RWPE2 (cell line): ENCODE data around the gene TMEM131.
A peak's percentile ranks its signal among the peaks of the same experiment; 100 is the strongest.

Source experiments
- ATAC-seq: fragments of 200-7000 bp; cut with Tn5 transposase; 3 replicates; pipeline ENCODE4 v1.9.1; 2021; ENCODE audit warnings: low read depth
- DNase-seq: peaks from one replicate; pipeline ENCODE4 v3.0.0-alpha.2; 2020; ENCODE audit warnings: low spot score
- H3K27ac ChIP-seq: fragments of 450-650 bp; 2 replicates; pipeline ENCODE4 v1.5.1; 2017; ENCODE audit warnings: mild to moderate bottlenecking; ENCODE audit not compliant: poor library complexity, severe bottlenecking
- H3K27me3 ChIP-seq: fragments of 250-450 bp; sonication (Bioruptor Pico); 2 replicates; pipeline ENCODE4 v1.5.1; 2021; ENCODE audit warnings: mild to moderate bottlenecking, moderate library complexity; ENCODE audit not compliant: insufficient read depth, poor library complexity, severe bottlenecking
- H3K36me3 ChIP-seq: fragments of 250-450 bp; sonication (Bioruptor Pico); 2 replicates; pipeline ENCODE4 v1.5.1; 2020; ENCODE audit warnings: low read depth, mild to moderate bottlenecking, moderate library complexity
- H3K4me1 ChIP-seq: fragments of 250-450 bp; sonication (Bioruptor Pico); 2 replicates; pipeline ENCODE4 v1.5.1; 2021; ENCODE audit warnings: mild to moderate bottlenecking, moderate library complexity; ENCODE audit not compliant: insufficient read depth, poor library complexity, severe bottlenecking
- H3K4me3 ChIP-seq: fragments of 250-450 bp; sonication (Bioruptor Pico); 2 replicates; pipeline ENCODE4 v1.5.1; 2021; ENCODE audit warnings: mild to moderate bottlenecking, moderate library complexity; ENCODE audit not compliant: severe bottlenecking
- H3K9me3 ChIP-seq: fragments of 250-450 bp; sonication (Bioruptor Pico); 2 replicates; pipeline ENCODE4 v1.5.1; 2021; ENCODE audit warnings: mild to moderate bottlenecking, moderate library complexity; ENCODE audit not compliant: severe bottlenecking
- CTCF ChIP-seq: fragments of 450-650 bp; IDR thresholded peaks from one replicate; pipeline ENCODE4 v1.5.1; 2017; ENCODE audit warnings: mild to moderate bottlenecking, moderate library complexity; ENCODE audit not compliant: poor library complexity, severe bottlenecking

Gene TMEM131

GRCh38 chr2:97770445-97770844 lies 225.3 kb downstream of the TMEM131 start:
- peaks cover 38% of the 10 kb centered on the region for H3K36me3 ChIP-seq
- H3K27ac ChIP-seq, result no peak overlapping the region
- ATAC-seq (no peak), DNase-seq (no peak)
- H3K4me1 ChIP-seq, result no peaks in the 10 kb centered on the region
- no peaks in the 10 kb centered on the region for H3K9me3 ChIP-seq
- no peak overlapping the region for H3K4me3 ChIP-seq
- TF ChIP-seq CTCF, result no peak
- H3K27me3 ChIP-seq, result no peaks in the 10 kb centered on the region

GRCh38 chr2:97769711-97770110 lies 226.0 kb downstream of the TMEM131 start:
- no peaks in the 10 kb centered on the region for H3K27me3 ChIP-seq
- H3K4me3 ChIP-seq, result no peak overlapping the region
- no peak for TF ChIP-seq CTCF
- H3K36me3 ChIP-seq, result peaks cover 40% of the 10 kb centered on the region
- DNase-seq (no peak), ATAC-seq (no peak)
- no peaks in the 10 kb centered on the region for H3K9me3 ChIP-seq
- no peaks in the 10 kb centered on the region for H3K4me1 ChIP-seq
- no peak overlapping the region for H3K27ac ChIP-seq

- Histone ChIP-seq H3K27ac (no peak overlapping the region), H3K36me3 (peaks cover 40% of the 10 kb centered on the region), H3K27me3 (no peaks in the 10 kb centered on the region), H3K4me3 (no peak overlapping the region), H3K9me3 (no peaks in the 10 kb centered on the region), H3K4me1 (no peaks in the 10 kb centered on the region)
- DNase-seq (peak; percentile 15), ATAC-seq (no peak)
- TF ChIP-seq CTCF, result no peak
Observed at GRCh38 chr2:97769308-97769707, 226.4 kb downstream of the TMEM131 start.

- Histone ChIP-seq H3K4me1 (no peaks in the 10 kb centered on the region), H3K4me3 (no peak overlapping the region), H3K9me3 (no peaks in the 10 kb centered on the region), H3K36me3 (peaks cover 24% of the 10 kb centered on the region), H3K27me3 (no peaks in the 10 kb centered on the region), H3K27ac (no peak overlapping the region)
- DNase-seq (no peak), ATAC-seq (no peak)
- TF ChIP-seq CTCF, result no peak
Observed at GRCh38 chr2:97766567-97766966, 229.2 kb downstream of the TMEM131 start.

- ATAC-seq (no peak), DNase-seq (no peak)
- H3K36me3 ChIP-seq, result peaks cover 25% of the 10 kb centered on the region
- no peak overlapping the region for H3K27ac ChIP-seq
- H3K4me3 ChIP-seq, result no peak overlapping the region
- H3K9me3 ChIP-seq, result no peaks in the 10 kb centered on the region
- H3K27me3 ChIP-seq, result no peaks in the 10 kb centered on the region
- no peak for TF ChIP-seq CTCF
- H3K4me1 ChIP-seq, result no peaks in the 10 kb centered on the region
Observed at GRCh38 chr2:97765933-97766332, 229.8 kb downstream of the TMEM131 start.
